DOHH2 (cell line): Measurements from ENCODE around the gene SPATC1L.

Source experiments
- H3F3A ChIP-seq: fragments of 200-600 bp; sonication (generic), shearing (Covaris generic); 2 replicates; pipeline ENCODE4 v1.6.0; 2016; ENCODE audit warnings: antibody characterized with exemption, mild to moderate bottlenecking; ENCODE audit not compliant: control insufficient read depth, insufficient read depth
- H3K27ac ChIP-seq: fragments of 200-600 bp; sonication (generic); 2 replicates; pipeline ENCODE4 v1.5.1; 2014; ENCODE audit warnings: low read depth, mild to moderate bottlenecking, low read length, moderate library complexity
- H3K27me3 ChIP-seq: fragments of 200-600 bp; sonication (generic); 2 replicates; pipeline ENCODE4 v1.6.1; 2014; ENCODE audit warnings: mild to moderate bottlenecking, low read length, mixed read lengths; ENCODE audit not compliant: control insufficient read depth
- H3K36me3 ChIP-seq: fragments of 200-600 bp; sonication (generic); 2 replicates; pipeline ENCODE4 v1.6.1; 2014; ENCODE audit warnings: mild to moderate bottlenecking, low read length, moderate library complexity, mixed read lengths; ENCODE audit not compliant: control insufficient read depth
- H3K4me1 ChIP-seq: fragments of 200-600 bp; sonication (generic); 2 replicates; pipeline ENCODE4 v1.6.1; 2014; ENCODE audit warnings: mild to moderate bottlenecking, low read length, mixed read lengths; ENCODE audit not compliant: control insufficient read depth
- H3K4me2 ChIP-seq: fragments of 200-600 bp; sonication (generic); 2 replicates; pipeline ENCODE4 v1.6.0; 2014; ENCODE audit warnings: mild to moderate bottlenecking, low read length, moderate library complexity
- H3K4me3 ChIP-seq: fragments of 200-600 bp; sonication (generic); 2 replicates; pipeline ENCODE4 v1.5.1; 2014; ENCODE audit warnings: mild to moderate bottlenecking, low read length, mixed read lengths
- H3K79me2 ChIP-seq: fragments of 200-600 bp; sonication (generic); 2 replicates; pipeline ENCODE4 v1.6.1; 2014; ENCODE audit warnings: mild to moderate bottlenecking, low read length, mixed read lengths; ENCODE audit not compliant: control insufficient read depth
- H3K9me2 ChIP-seq: fragments of 200-600 bp; sonication (generic); replicated peaks from 2 replicates; pipeline ENCODE4 v1.6.1; 2014; ENCODE audit warnings: mild to moderate bottlenecking, low read length, mixed read lengths; ENCODE audit not compliant: control insufficient read depth
- H3K9me3 ChIP-seq: fragments of 200-600 bp; sonication (generic); 2 replicates; pipeline ENCODE4 v1.6.1; 2014; ENCODE audit warnings: antibody characterized with exemption, low read length, mixed read lengths; ENCODE audit not compliant: control insufficient read depth, insufficient read depth
- H4K20me1 ChIP-seq: fragments of 200-600 bp; sonication (generic); 2 replicates; pipeline ENCODE4 v1.6.0; 2014; ENCODE audit warnings: low read depth, mild to moderate bottlenecking, antibody characterized with exemption, low read length, moderate library complexity; ENCODE audit not compliant: control insufficient read depth, insufficient read depth
- EZH2phosphoT487 ChIP-seq: fragments of 200-600 bp; sonication (generic); IDR thresholded peaks from 2 replicates; pipeline ENCODE4 v1.6.1; 2017; ENCODE audit warnings: borderline replicate concordance, mild to moderate bottlenecking, antibody characterized with exemption, low read length, moderate library complexity, mixed read lengths
- TF ChIP-seq, protein P1 (sequence below): fragments of 200-600 bp; sonication (generic); IDR thresholded peaks from one replicate; pipeline ENCODE4 v1.5.1; 2014; ENCODE audit warnings: antibody characterized with exemption, mild to moderate bottlenecking, low read depth, low read length; ENCODE audit not compliant: poor library complexity, severe bottlenecking

The SPATC1L gene

DNA sequence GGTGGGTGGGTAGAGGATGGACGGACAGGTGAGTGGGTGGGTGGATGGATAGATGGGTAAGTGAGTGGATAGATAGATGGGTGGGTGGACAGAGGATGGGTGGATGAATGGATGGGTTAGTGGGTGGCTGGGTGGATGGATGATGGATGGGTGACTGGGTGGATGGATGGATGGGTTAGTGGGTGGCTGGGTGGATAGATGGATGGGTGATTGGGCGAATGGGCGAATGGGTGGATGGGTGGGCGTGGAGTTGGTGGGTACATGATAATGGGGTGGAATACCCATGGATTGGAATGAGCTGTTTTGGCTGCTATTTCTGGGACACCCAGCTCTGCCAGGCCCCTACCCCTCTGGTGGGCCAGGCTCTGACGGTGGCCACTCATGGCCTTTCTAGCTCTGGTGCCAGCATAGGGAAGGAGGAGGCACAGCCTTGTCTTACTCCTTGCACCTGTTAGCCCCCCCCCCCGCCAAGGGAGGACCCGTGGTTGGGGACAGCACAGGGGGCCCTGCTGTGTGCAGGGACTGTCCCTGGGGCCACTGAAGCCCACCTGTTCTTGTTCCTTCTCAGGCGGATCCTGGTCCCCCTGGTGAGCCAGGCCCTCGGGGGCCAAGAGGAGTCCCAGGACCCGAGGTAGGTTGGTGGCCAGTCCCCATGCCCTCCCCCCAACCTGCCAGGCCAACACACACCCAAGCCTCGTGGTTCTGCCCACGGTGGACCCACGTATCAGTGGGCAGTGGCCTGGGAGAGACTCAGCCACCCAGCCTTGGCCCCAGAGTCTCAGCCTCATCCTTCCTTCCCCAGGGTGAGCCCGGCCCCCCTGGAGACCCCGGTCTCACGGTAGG, 60.0 kb downstream of the SPATC1L start:
- Histone ChIP-seq H3K27me3 (no peaks in the 10 kb centered on the region), H3K9me2 (no peaks in the 10 kb centered on the region), H3K9me3 (peaks cover 28% of the 10 kb centered on the region; the same call in 1 of the 2 replicates), H3K4me3 (no peak overlapping the region), H3K4me1 (no peaks in the 10 kb centered on the region), H3K36me3 (no peaks in the 10 kb centered on the region), H3K27ac (no peak overlapping the region), H4K20me1 (no peaks in the 10 kb centered on the region), H3F3A (no peaks in the 10 kb centered on the region), H3K4me2 (no peak overlapping the region), H3K79me2 (no peaks in the 10 kb centered on the region)
- no peak for TF ChIP-seq EZH2phosphoT487
- TF ChIP-seq, protein P1, sequence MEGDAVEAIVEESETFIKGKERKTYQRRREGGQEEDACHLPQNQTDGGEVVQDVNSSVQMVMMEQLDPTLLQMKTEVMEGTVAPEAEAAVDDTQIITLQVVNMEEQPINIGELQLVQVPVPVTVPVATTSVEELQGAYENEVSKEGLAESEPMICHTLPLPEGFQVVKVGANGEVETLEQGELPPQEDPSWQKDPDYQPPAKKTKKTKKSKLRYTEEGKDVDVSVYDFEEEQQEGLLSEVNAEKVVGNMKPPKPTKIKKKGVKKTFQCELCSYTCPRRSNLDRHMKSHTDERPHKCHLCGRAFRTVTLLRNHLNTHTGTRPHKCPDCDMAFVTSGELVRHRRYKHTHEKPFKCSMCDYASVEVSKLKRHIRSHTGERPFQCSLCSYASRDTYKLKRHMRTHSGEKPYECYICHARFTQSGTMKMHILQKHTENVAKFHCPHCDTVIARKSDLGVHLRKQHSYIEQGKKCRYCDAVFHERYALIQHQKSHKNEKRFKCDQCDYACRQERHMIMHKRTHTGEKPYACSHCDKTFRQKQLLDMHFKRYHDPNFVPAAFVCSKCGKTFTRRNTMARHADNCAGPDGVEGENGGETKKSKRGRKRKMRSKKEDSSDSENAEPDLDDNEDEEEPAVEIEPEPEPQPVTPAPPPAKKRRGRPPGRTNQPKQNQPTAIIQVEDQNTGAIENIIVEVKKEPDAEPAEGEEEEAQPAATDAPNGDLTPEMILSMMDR, result no peak

- no peak overlapping the region for H3K27ac ChIP-seq
- no peaks in the 10 kb centered on the region for H3K79me2 ChIP-seq
- H3K9me3 ChIP-seq, result peaks cover 27% of the 10 kb centered on the region; the same call in 1 of the 2 replicates
- no peak overlapping the region for H3K4me3 ChIP-seq
- no peak for TF ChIP-seq EZH2phosphoT487
- TF ChIP-seq, protein P1, result no peak
- H3F3A ChIP-seq, result no peaks in the 10 kb centered on the region
- H3K4me1 ChIP-seq, result no peaks in the 10 kb centered on the region
- H4K20me1 ChIP-seq, result no peaks in the 10 kb centered on the region
- no peaks in the 10 kb centered on the region for H3K27me3 ChIP-seq
- H3K9me2 ChIP-seq, result no peaks in the 10 kb centered on the region
- no peak overlapping the region for H3K4me2 ChIP-seq
- no peaks in the 10 kb centered on the region for H3K36me3 ChIP-seq
Measured at GRCh38 chr21:46122758-46123683, 61.2 kb downstream of the SPATC1L start.

DNA sequence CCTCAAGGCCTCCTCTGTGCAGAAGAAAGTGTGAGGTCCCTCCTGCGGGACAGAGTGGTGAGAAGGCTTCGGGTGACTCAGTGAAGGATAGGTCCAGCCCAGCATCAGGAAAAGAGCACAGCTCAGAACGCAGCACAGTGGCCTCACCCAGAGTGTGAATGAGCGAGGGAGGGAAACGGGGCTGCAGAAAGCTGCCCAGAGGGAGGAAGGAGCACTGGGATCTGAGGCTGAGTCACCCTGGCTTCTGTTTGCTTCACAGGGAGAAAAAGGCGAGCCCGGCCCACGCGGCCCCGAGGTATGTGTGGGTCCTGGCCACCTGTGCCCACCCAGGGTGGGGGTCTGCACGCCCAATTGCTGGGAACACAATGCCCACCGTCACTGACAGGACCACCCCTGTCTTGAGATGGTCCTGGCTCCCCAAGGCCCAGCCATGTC, 62.0 kb downstream of the SPATC1L start:
- Histone ChIP-seq H3K27me3 (no peaks in the 10 kb centered on the region), H3K4me1 (no peaks in the 10 kb centered on the region), H4K20me1 (no peaks in the 10 kb centered on the region), H3K27ac (no peak overlapping the region), H3K4me2 (no peak overlapping the region), H3K9me3 (peaks cover 25% of the 10 kb centered on the region; the same call in 1 of the 2 replicates), H3F3A (no peaks in the 10 kb centered on the region), H3K9me2 (no peaks in the 10 kb centered on the region), H3K4me3 (no peak overlapping the region), H3K79me2 (no peaks in the 10 kb centered on the region), H3K36me3 (no peaks in the 10 kb centered on the region)
- TF ChIP-seq, protein P1, result no peak
- no peak for TF ChIP-seq EZH2phosphoT487
